AG04449 (cell line): ENCODE measurements around the gene COL23A1.

ENCODE experiments used
- CTCF ChIA-PET: fragments of 350-600 bp; formaldehyde crosslinking; extraction: SDS; loops from one replicate; lab custom pipeline; 2021; ENCODE audit warnings: antibody characterized with exemption; lab: Yijun Ruan, JAX
- POLR2A ChIA-PET: fragments of 400-600, 350-600 bp; formaldehyde crosslinking; extraction: SDS; loops from one replicate; lab custom pipeline; 2020; ENCODE audit warnings: antibody characterized with exemption, inconsistent platforms; lab: Yijun Ruan, JAX
- DNase-seq: peaks from one replicate; pipeline ENCODE4 v3.0.0-alpha.2; 2010; ENCODE audit warnings: low read depth, low spot score
- H3K4me3 ChIP-seq: 2 replicates; pipeline ENCODE4 v1.5.1; 2011; ENCODE audit warnings: low read depth, mild to moderate bottlenecking, control low read depth, low read length
- CTCF ChIP-seq: IDR thresholded peaks from one replicate; pipeline ENCODE4 v1.5.1; 2011; ENCODE audit warnings: mild to moderate bottlenecking, moderate library complexity, low read length, control low read depth, inconsistent platforms; ENCODE audit not compliant: insufficient read depth; ENCODE audit errors: missing control alignments

Gene COL23A1

GRCh38 chr5:178434016-178434761 is 156.0 kb downstream of the COL23A1 start:
- POLR2A ChIA-PET: no interaction called here
- CTCF ChIA-PET: no interaction called here
- TF ChIP-seq CTCF: no peak
- no peak overlapping the region for H3K4me3 ChIP-seq
- DNase-seq: no peak

GRCh38 chr5:178433273-178433775 is 156.9 kb downstream of the COL23A1 start:
- no peak overlapping the region for H3K4me3 ChIP-seq
- ChIA-PET POLR2A (no interaction called here), CTCF (no interaction called here)
- DNase-seq: no peak
- TF ChIP-seq CTCF: no peak

- TF ChIP-seq CTCF: no peak
- ChIA-PET CTCF (no interaction called here), POLR2A (no interaction called here)
- no peak overlapping the region for H3K4me3 ChIP-seq
- DNase-seq: no peak
Observed at GRCh38 chr5:178432421-178433272, 157.5 kb downstream of the COL23A1 start.

- POLR2A ChIA-PET: no interaction called here
- no peak overlapping the region for H3K4me3 ChIP-seq
- CTCF ChIA-PET: no interaction called here
- no peak for TF ChIP-seq CTCF
- no peak for DNase-seq
Observed at GRCh38 chr5:178431782-178432165, 158.4 kb downstream of the COL23A1 start.

- TF ChIP-seq CTCF: no peak
- CTCF ChIA-PET: no interaction called here
- DNase-seq: no peak
- H3K4me3 ChIP-seq: no peak overlapping the region
- POLR2A ChIA-PET: no interaction called here
Observed at GRCh38 chr5:178431063-178431781, 159.0 kb downstream of the COL23A1 start.
